ENCODE measurements around the gene RBM33.
"Not testable (repeated sequence)": the region's sequence is repeated elsewhere in the genome, so short reads cannot be mapped to it uniquely, and the experiment has no call there.

Gene RBM33

DNA sequence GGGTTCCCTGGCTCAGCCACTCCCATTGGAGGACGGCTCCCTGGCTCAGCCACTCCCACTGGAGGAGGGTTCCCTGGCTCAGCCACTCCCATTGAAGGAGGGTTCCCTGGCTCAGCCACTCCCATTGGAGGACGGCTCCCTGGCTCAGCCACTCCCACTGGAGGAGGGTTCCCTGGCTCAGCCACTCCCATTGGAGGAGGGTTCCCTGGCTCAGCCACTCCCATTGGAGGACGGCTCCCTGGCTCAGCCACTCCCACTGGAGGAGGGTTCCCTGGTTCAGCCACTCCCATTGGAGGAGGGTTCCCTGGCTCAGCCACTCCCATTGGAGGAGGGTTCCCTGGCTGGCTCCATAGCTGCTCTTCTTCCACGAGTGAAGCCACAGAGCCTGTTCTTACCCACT lies 173.1 kb downstream of the RBM33 start:
- ATAC-seq (replicated peaks); H3K4me3 Mint-ChIP-seq; H3K27ac Mint-ChIP-seq; H3K36me3 Mint-ChIP-seq (ENCODE audit: insufficient read depth); H3K4me1 Mint-ChIP-seq (ENCODE audit: low read depth in 2 of 2); DNase-seq; H3K9me3 Mint-ChIP-seq: not testable (repeated sequence)
- peaks cover 54 to 90% of the 10 kb centered on the region in 2 donors for H3K27me3 Mint-ChIP-seq

DNA sequence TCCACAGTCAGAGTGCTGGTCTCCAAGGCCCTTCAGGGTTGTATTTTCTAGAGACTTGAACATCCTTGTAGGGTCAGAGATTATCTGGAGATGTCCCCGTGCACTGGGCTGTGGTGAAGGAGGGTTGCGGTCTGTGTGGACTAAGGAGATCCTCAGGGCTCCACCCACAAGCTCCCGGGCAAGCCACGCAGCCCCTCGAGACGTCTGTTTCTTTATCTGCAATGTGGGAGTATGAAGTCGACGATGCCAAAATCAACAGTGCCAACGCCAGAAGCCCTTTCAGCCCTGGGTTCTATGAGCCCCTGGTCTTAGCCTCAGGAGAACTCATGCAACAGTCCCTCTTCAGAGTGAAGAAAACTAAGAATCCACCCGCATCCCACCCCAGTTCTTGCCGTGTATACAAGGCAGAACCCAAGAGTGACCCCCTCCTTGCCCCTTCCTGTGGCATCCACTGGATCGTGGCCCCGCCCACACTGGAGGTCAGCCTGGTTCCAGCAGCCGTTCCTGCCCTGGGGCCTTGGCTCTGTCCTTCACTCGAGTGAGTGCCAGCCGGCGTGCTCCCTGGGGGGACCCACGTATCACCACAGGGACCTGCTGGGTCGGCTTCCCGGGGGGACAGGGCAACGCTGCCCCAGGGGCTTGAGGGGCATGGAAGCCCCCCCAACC lies 173.8 kb downstream of the RBM33 start:
- DNase-seq, result no peak
- H3K36me3 Mint-ChIP-seq (ENCODE audit: insufficient read depth), result no peaks in the 10 kb centered on the region
- H3K4me1 Mint-ChIP-seq (ENCODE audit: low read depth in 2 of 2), result peaks cover 3 to 5% of the 10 kb centered on the region in 2 donors
- no peak overlapping the region for H3K4me3 Mint-ChIP-seq
- H3K9me3 Mint-ChIP-seq, result no peaks in the 10 kb centered on the region
- no peak overlapping the region for H3K27ac Mint-ChIP-seq
- H3K27me3 Mint-ChIP-seq, result peaks cover 54 to 90% of the 10 kb centered on the region in 2 donors
- ATAC-seq (replicated peaks), result no peak

- peaks cover 3 to 6% of the 10 kb centered on the region in 2 donors for H3K4me1 Mint-ChIP-seq (ENCODE audit: low read depth in 2 of 2)
- no peak for DNase-seq
- no peaks in the 10 kb centered on the region for H3K36me3 Mint-ChIP-seq (ENCODE audit: insufficient read depth)
- peaks cover 51 to 90% of the 10 kb centered on the region in 2 donors for H3K27me3 Mint-ChIP-seq
- H3K9me3 Mint-ChIP-seq, result no peaks in the 10 kb centered on the region
- ATAC-seq (replicated peaks), result no peak
- H3K4me3 Mint-ChIP-seq, result no peak overlapping the region
- no peak overlapping the region for H3K27ac Mint-ChIP-seq
These were observed 174.3 kb downstream of the RBM33 start for GRCh38 chr7:155818820-155819168.

DNA sequence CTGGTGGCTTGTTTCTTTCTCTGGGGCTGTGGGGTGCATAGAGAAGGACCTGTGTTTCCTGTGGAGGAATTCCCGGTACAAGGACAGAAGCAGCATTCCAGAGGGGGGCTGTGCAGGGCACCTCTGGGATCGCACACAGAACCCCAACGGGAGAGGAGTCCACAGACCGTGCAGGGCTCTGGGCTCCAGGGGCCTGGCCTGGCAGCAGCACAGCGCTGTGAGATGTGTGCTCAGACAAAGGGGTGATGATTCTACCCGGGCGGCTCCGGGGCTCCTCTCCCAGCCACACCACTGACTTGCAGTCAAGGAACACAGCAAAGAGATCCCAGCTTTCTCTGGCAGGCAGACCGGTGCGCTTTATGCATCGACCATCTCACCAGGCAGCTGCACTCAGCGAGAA lies 174.7 kb downstream of the RBM33 start:
- no peaks in the 10 kb centered on the region for H3K36me3 Mint-ChIP-seq (ENCODE audit: insufficient read depth)
- no peak overlapping the region for H3K27ac Mint-ChIP-seq
- H3K4me1 Mint-ChIP-seq (ENCODE audit: low read depth in 2 of 2), result peaks cover 3 to 6% of the 10 kb centered on the region in 2 donors

GRCh38 chr7:155820246-155820645 lies 175.8 kb downstream of the RBM33 start:
- H3K27me3 Mint-ChIP-seq, result peaks cover 46 to 90% of the 10 kb centered on the region in 2 donors
- H3K27ac Mint-ChIP-seq, result no peak overlapping the region
- H3K4me3 Mint-ChIP-seq, result no peak overlapping the region
- no peak for ATAC-seq (replicated peaks)
- DNase-seq, result no peak
- no peaks in the 10 kb centered on the region for H3K36me3 Mint-ChIP-seq (ENCODE audit: insufficient read depth)
- peaks cover 3 to 6% of the 10 kb centered on the region in 2 donors for H3K4me1 Mint-ChIP-seq (ENCODE audit: low read depth in 2 of 2)
- no peaks in the 10 kb centered on the region for H3K9me3 Mint-ChIP-seq

More for the DNA sequence above, 174.7 kb downstream of the RBM33 start:
- ATAC-seq (replicated peaks) (no peak), DNase-seq (no peak)
- Mint-ChIP-seq H3K27me3 (peaks cover 47 to 90% of the 10 kb centered on the region in 2 donors), H3K4me3 (no peak overlapping the region), H3K9me3 (no peaks in the 10 kb centered on the region)

DNA sequence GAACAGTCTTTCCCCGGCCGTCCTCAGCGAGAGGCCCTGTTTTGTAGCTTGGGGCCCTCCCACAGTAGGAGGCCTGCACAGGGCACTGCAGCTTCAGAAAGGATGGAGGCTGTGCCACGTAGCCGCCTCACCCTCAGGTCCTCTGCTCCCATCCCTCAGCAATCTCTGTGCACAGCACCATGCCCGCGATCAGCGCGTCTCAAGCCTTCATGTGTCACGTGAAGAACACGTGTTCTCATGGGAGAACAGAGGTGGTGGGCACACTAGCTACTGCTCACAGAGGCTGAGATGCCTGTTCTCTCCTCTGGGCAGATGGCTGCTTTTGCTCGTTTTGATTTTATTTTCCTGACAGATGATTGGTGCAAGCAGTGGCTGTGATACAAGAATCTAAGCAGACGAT lies 176.3 kb downstream of the RBM33 start:
- Mint-ChIP-seq H3K4me3 (no peak overlapping the region), H3K9me3 (no peaks in the 10 kb centered on the region), H3K36me3 (ENCODE audit: insufficient read depth) (no peaks in the 10 kb centered on the region), H3K4me1 (ENCODE audit: low read depth in 2 of 2) (peaks cover 0 to 1% of the 10 kb centered on the region in 2 donors), H3K27ac (no peak overlapping the region), H3K27me3 (peaks cover 46 to 90% of the 10 kb centered on the region in 2 donors)
- DNase-seq, result no peak
- no peak for ATAC-seq (replicated peaks)

DNA sequence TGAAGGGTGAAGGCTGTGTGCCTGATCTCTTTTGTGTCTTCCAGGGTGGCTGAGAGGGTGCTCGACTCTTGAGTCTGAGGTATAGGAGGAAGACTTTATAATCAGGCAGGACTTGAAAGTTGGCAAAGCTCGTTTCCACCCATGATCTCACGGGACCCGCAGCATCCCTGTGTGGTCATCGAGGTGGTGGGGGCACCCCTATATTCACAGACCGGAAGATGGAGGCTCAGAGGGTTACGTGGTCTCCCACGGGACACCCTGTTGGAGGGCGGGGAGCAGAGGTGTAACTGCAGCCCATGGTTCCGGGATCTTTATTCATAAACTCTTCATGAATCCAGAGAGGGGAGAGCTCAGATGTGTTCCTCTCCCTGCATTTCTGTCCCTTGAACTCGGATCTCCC lies 177.4 kb downstream of the RBM33 start:
- Mint-ChIP-seq H3K4me3 (no peak overlapping the region), H3K4me1 (ENCODE audit: low read depth in 2 of 2) (peaks cover 0 to 1% of the 10 kb centered on the region in 2 donors), H3K36me3 (ENCODE audit: insufficient read depth) (no peaks in the 10 kb centered on the region), H3K27me3 (peaks cover 56 to 90% of the 10 kb centered on the region in 2 donors), H3K9me3 (no peaks in the 10 kb centered on the region), H3K27ac (no peak overlapping the region)
- ATAC-seq (replicated peaks), result no peak
- DNase-seq, result no peak

DNA sequence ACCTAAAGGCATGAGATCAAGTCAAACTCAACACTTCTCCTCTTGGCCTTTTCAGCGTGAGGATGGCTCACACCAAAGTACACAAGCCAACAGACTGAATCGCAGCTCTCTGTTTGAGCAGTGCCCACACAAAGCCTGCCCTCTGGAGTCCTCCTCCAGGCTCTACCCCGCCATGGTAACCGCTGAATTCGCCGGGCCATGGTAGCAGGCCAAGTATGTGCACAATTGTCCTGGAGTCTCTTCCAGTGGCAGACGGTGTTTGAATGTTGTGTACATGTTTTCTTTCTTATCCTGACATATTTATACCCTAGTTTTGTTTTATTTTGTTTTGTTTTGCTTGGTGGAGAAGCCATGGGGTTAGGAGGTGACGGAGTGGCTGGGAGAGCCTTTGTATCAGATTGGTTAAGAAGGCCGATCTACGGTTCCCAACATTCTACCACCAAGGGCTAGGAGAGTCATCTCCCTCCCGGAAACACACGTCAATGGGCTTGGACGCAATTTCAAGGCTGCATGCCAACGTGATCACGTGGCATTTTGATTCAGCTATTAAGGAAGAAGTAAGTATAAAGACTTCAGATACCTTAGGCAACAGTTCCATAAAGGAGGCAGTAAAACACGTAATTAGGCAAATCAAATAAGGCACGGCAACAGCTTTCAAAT lies 179.9 kb downstream of the RBM33 start:
- Mint-ChIP-seq H3K27ac (no peak overlapping the region), H3K36me3 (ENCODE audit: insufficient read depth) (no peaks in the 10 kb centered on the region), H3K27me3 (peaks cover 65 to 99% of the 10 kb centered on the region in 2 donors), H3K4me3 (no peak overlapping the region), H3K9me3 (no peaks in the 10 kb centered on the region), H3K4me1 (ENCODE audit: low read depth in 2 of 2) (peaks cover 0 to 1% of the 10 kb centered on the region in 2 donors)
- DNase-seq (no peak), ATAC-seq (replicated peaks) (no peak)

GRCh38 chr7:155825336-155825735 lies 180.9 kb downstream of the RBM33 start:
- no peak overlapping the region for H3K27ac Mint-ChIP-seq
- H3K36me3 Mint-ChIP-seq (ENCODE audit: insufficient read depth), result no peaks in the 10 kb centered on the region
- H3K27me3 Mint-ChIP-seq, result peaks cover 69 to 98% of the 10 kb centered on the region in 2 donors
- no peak overlapping the region for H3K4me3 Mint-ChIP-seq
- DNase-seq (no peak), ATAC-seq (replicated peaks) (no peak)
- peaks cover 0 to 1% of the 10 kb centered on the region in 2 donors for H3K4me1 Mint-ChIP-seq (ENCODE audit: low read depth in 2 of 2)
- no peaks in the 10 kb centered on the region for H3K9me3 Mint-ChIP-seq

GRCh38 chr7:155829796-155830470 lies 185.5 kb downstream of the RBM33 start:
- H3K4me1 Mint-ChIP-seq (ENCODE audit: low read depth in 2 of 2), result no peaks in the 10 kb centered on the region
- H3K9me3 Mint-ChIP-seq, result no peaks in the 10 kb centered on the region

More at GRCh38 chr7:155829796-155830470, 185.5 kb downstream of the RBM33 start:
- ATAC-seq (replicated peaks) (no peak), DNase-seq (no peak)
- Mint-ChIP-seq H3K27me3 (peaks cover 61 to 73% of the 10 kb centered on the region in 2 donors), H3K27ac (no peak overlapping the region), H3K36me3 (ENCODE audit: insufficient read depth) (no peaks in the 10 kb centered on the region), H3K4me3 (no peak overlapping the region)

All from effector memory CD8-positive, alpha-beta T cell (primary cell).